ENCODE results near the gene CLEC3B. TPM values are rescaled to one million over a fixed set of nuclear protein-coding genes. Genes with fewer than 3 reads are reported as not detected.

Gene CLEC3B
- total and polyA plus RNA-seq, 2 of the 8 experiments (the other 6 are each of a cell fraction or from before 2014, with no cell fraction given) = 0.32 TPM; not detected in 1

DNA sequence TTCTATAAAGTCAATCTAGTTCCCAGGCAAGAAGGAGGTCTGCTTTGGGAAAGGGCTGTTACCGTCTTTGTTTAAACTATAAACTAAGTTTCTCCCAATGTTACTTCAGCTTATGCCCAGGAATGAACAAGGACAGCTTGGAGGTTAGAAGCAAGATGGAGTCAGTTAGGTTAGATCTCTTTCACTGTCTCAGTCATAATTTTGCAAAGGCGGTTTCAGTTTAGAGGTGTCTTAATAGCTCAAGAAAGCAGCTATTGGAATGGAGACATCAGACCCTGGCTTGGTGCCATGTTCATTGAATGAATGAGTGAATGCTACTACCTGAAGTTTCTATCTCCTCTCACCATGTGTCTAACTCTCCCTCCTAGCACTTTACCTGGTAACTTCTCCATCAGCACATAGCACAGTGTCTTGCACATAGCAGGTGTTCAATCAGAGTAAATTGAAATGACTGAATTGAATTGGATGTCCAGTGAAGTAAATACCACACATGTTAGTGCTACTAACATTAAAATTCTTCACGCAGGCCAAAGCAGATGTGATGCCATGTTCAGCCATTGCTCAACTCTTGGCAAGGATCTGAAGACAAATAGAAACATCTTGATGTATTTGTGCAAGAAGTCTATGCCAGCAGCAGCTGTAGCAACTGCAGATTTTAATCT, 28.2 kb downstream of the CLEC3B start:
- no peak overlapping the region for H3K4me3 ChIP-seq (ENCODE audit: extremely low read depth in 1 of 4, insufficient read depth in 2 of 4, low read depth in 3 of 4, low read length in 4 of 4)
- H3K27ac ChIP-seq (ENCODE audit: low read depth, low read length) = no peak overlapping the region
- H3K27me3 ChIP-seq (replicated peaks in 1 of 4; ENCODE audit: control insufficient read depth in 3 of 4, extremely low read depth in 1 of 4, insufficient read depth in 3 of 4, low read length in 3 of 4) = peaks cover 10 to 38% (median 35%) of the 10 kb centered on the region in 4 experiments
- no peak overlapping the region for H2AK5ac ChIP-seq (ENCODE audit: low read depth, low read length)
- H3K14ac ChIP-seq (ENCODE audit: insufficient read length) = no peak overlapping the region
- H3K56ac ChIP-seq (replicated peaks; ENCODE audit: insufficient read length, low read depth, low read length) = no peak overlapping the region
- H4K91ac ChIP-seq (replicated peaks; ENCODE audit: insufficient read length, low read length) = no peak overlapping the region
- no peak overlapping the region for H2BK15ac ChIP-seq (ENCODE audit: low read length)
- H4K8ac ChIP-seq (ENCODE audit: extremely low read depth, insufficient read depth, low read length) = no peak overlapping the region
- H3K23ac ChIP-seq (ENCODE audit: insufficient read length) = no peak overlapping the region
- H3K4ac ChIP-seq (replicated peaks; ENCODE audit: insufficient read length, low read depth, low read length) = no peak overlapping the region
- no peak overlapping the region for H3K18ac ChIP-seq (ENCODE audit: extremely low read depth, low read length)
- H2BK5ac ChIP-seq (ENCODE audit: low read depth, low read length) = no peak overlapping the region
- TF ChIP-seq FOSL1 (IDR thresholded peaks at IDR 0.05; ENCODE audit: insufficient read depth, low read depth, low read length) (no peak), JUND (IDR thresholded peaks at IDR 0.05; ENCODE audit: low read length) (no peak), RBBP5 (IDR thresholded peaks at IDR 0.05; ENCODE audit: borderline replicate concordance, low read depth, low read length) (no peak), CREB1 (IDR thresholded peaks at IDR 0.05) (no peak), BRCA1 (IDR thresholded peaks at IDR 0.05; ENCODE audit: low read depth, low read length) (no peak)
- no peak overlapping the region for H2BK12ac ChIP-seq (ENCODE audit: low read depth, low read length)
- no peak overlapping the region for H3K9ac ChIP-seq (replicated peaks in 1 of 4; ENCODE audit: extremely low read depth in 1 of 4, low read depth in 3 of 4, low read length in 3 of 4)
- ChIA-PET POLR2A (ENCODE audit: partially characterized antibody) (no interaction called here), CTCF (ENCODE audit: partially characterized antibody) (interaction anchor here (0.6 to 14.6 kb wide), 8 partner anchors 13 to 521 kb away, joined by 3 to 263 read pairs (median 4); no protein-coding TSS in a partner anchor)
- H3K4me2 ChIP-seq (ENCODE audit: insufficient read depth in 1 of 2, low read depth in 2 of 2, low read length in 2 of 2) = no peak overlapping the region
- H3K9me3 ChIP-seq (ENCODE audit: insufficient read depth in 2 of 2, low read depth in 1 of 2, low read length in 1 of 2) = no peaks in the 10 kb centered on the region
- no peak for FAIRE-seq
- no peak overlapping the region for H2BK120ac ChIP-seq (replicated peaks; ENCODE audit: low read depth, low read length)
- no peak overlapping the region for H2BK20ac ChIP-seq (ENCODE audit: low read length)
- peaks cover 0 to 2% (median 1%) of the 10 kb centered on the region in 4 experiments; a peak in 4 of 7 replicates for H3K4me1 ChIP-seq (replicated peaks in 1 of 4; ENCODE audit: control insufficient read depth in 3 of 4, insufficient read depth in 4 of 4, low read length in 3 of 4)
- DNase-seq (ENCODE audit: low read depth in 1 of 2, low spot score in 2 of 2) = no peak
- no peaks in the 10 kb centered on the region for H3K79me1 ChIP-seq (ENCODE audit: low read depth, low read length)
- H3K79me2 ChIP-seq (ENCODE audit: control insufficient read depth in 1 of 2, insufficient read depth in 2 of 2, low read length in 2 of 2) = no peaks in the 10 kb centered on the region
- WGBS, 2 experiments (ENCODE audit: extremely low coverage in 1 of 2, insufficient coverage in 1 of 2, insufficient read length in 1 of 2, insufficient replicate concordance in 2 of 2, low coverage in 1 of 2, low lambda C conversion rate in 2 of 2, missing lambda C conversion rate in 1 of 2) = 86% methylated on average over 3 of the region's 3 CpGs; no CpG with 5 or more reads in 1 of the 2 experiments
- no peak overlapping the region for H4K5ac ChIP-seq (ENCODE audit: insufficient read length, low read depth, low read length)
- H3K36me3 ChIP-seq (ENCODE audit: control insufficient read depth in 2 of 4, insufficient read depth in 4 of 4, low read length in 3 of 4) = no peaks in the 10 kb centered on the region
- H4K20me1 ChIP-seq (replicated peaks in 1 of 2; ENCODE audit: control insufficient read depth in 1 of 2, insufficient read depth in 2 of 2, low read length in 2 of 2) = peaks cover 0 to 2% of the 10 kb centered on the region in 2 experiments
- no peaks in the 10 kb centered on the region for H3K23me2 ChIP-seq (ENCODE audit: low read depth, low read length)
- no peak overlapping the region for H2AFZ ChIP-seq (ENCODE audit: low read length)
